HG03460 (cell line): ENCODE measurements around the gene ROR2.
"Not testable (repeated sequence)": the region's sequence is repeated elsewhere in the genome, so short reads cannot be mapped to it uniquely, and the experiment has no call there.

Experiments used
- ATAC-seq: cut with Tn5 transposase; IDR thresholded peaks from one replicate; pipeline ENCODE4 v1.9.1; 2021; ENCODE audit not compliant: unreplicated experiment

The ROR2 gene

GRCh38 chr9:91802391-91802790 is 147.6 kb downstream of the ROR2 start:
- no peak for ATAC-seq

GRCh38 chr9:91800473-91801030 is 149.5 kb downstream of the ROR2 start:
- ATAC-seq = no peak

GRCh38 chr9:91799113-91799744 is 150.8 kb downstream of the ROR2 start:
- ATAC-seq = no peak

- ATAC-seq = not testable (repeated sequence)
Observed at GRCh38 chr9:91798273-91799112, 151.5 kb downstream of the ROR2 start.

- ATAC-seq = not testable (repeated sequence)
Observed at GRCh38 chr9:91797517-91797916, 152.5 kb downstream of the ROR2 start.

GRCh38 chr9:91796516-91796915 is 153.5 kb downstream of the ROR2 start:
- not testable (repeated sequence) for ATAC-seq

- no peak for ATAC-seq
Observed at GRCh38 chr9:91795598-91796241, 154.3 kb downstream of the ROR2 start.

GRCh38 chr9:91793371-91793770 is 156.7 kb downstream of the ROR2 start:
- ATAC-seq = not testable (repeated sequence)

- ATAC-seq = no peak
Observed at GRCh38 chr9:91790917-91791316, 159.1 kb downstream of the ROR2 start.

GRCh38 chr9:91789941-91790340 is 160.1 kb downstream of the ROR2 start:
- no peak for ATAC-seq

GRCh38 chr9:91787931-91788330 is 162.1 kb downstream of the ROR2 start:
- ATAC-seq = no peak

GRCh38 chr9:91786132-91786896 is 163.7 kb downstream of the ROR2 start:
- no peak for ATAC-seq

- no peak for ATAC-seq
Observed at GRCh38 chr9:91785447-91785842, 164.6 kb downstream of the ROR2 start.

GRCh38 chr9:91784673-91785446 is 165.2 kb downstream of the ROR2 start:
- ATAC-seq = no peak

- ATAC-seq = no peak
Observed at GRCh38 chr9:91783876-91784672, 166.0 kb downstream of the ROR2 start.

- ATAC-seq = no peak
Observed at GRCh38 chr9:91783411-91783810, 166.6 kb downstream of the ROR2 start.

- ATAC-seq = no peak
Observed at GRCh38 chr9:91782708-91783214, 167.3 kb downstream of the ROR2 start.

- no peak for ATAC-seq
Observed at GRCh38 chr9:91781906-91782305, 168.1 kb downstream of the ROR2 start.

GRCh38 chr9:91781116-91781515 is 168.9 kb downstream of the ROR2 start:
- ATAC-seq = no peak
